HepG2 (cell line): Measurements from ENCODE around the gene PAK1IP1. TPM values are rescaled to one million over a fixed set of nuclear protein-coding genes. Genes with fewer than 3 reads are reported as not detected.

ENCODE experiments used
- ATAD3A ChIP-seq: sonication (generic); formaldehyde crosslinking; IDR thresholded peaks from 2 replicates; pipeline ENCODE4 v1.4.0; 2020; ENCODE audit warnings: missing genetic modification reagents
- ATF1 ChIP-seq: IDR thresholded peaks from 2 replicates; pipeline ENCODE4 v1.6.1; 2016; ENCODE audit warnings: mild to moderate bottlenecking, control low read depth
- DR1 ChIP-seq: sonication (generic); formaldehyde crosslinking; IDR thresholded peaks from 2 replicates; pipeline ENCODE4 v1.8.0; 2021; ENCODE audit warnings: mild to moderate bottlenecking, missing genetic modification reagents, inconsistent platforms
- GATA4 ChIP-seq: sonication (generic); IDR thresholded peaks from 2 replicates; pipeline ENCODE4 v1.6.1; 2016; ENCODE audit warnings: antibody characterized with exemption, low read depth, borderline replicate concordance
- MED1 ChIP-seq: sonication (generic); formaldehyde crosslinking; IDR thresholded peaks from 2 replicates; pipeline ENCODE4 v1.4.0; 2020; ENCODE audit warnings: missing genetic modification reagents
- MEIS1 ChIP-seq: sonication (generic); formaldehyde crosslinking; IDR thresholded peaks from 2 replicates; pipeline ENCODE4 v1.9.0; 2021; ENCODE audit warnings: mild to moderate bottlenecking, missing genetic modification reagents, moderate library complexity, borderline replicate concordance
- MIER3 ChIP-seq: IDR thresholded peaks from 2 replicates; pipeline ENCODE4 v1.6.1; 2016; ENCODE audit warnings: missing compliant biosample characterization, borderline replicate concordance
- NFATC3 ChIP-seq: sonication (generic); formaldehyde crosslinking; IDR thresholded peaks from 2 replicates; pipeline ENCODE4 v1.5.1; 2020; ENCODE audit warnings: mild to moderate bottlenecking, missing genetic modification reagents
- NFYC ChIP-seq: IDR thresholded peaks from 2 replicates; pipeline ENCODE4 v1.6.1; 2016; ENCODE audit warnings: missing genetic modification reagents, missing compliant biosample characterization
- SIX1 ChIP-seq: sonication (generic); formaldehyde crosslinking; IDR thresholded peaks from 2 replicates; pipeline ENCODE4 v1.4.0; 2020; ENCODE audit warnings: missing genetic modification reagents, borderline replicate concordance
- STAT5B ChIP-seq: sonication (generic); formaldehyde crosslinking; IDR thresholded peaks from 2 replicates; pipeline ENCODE4 v1.4.0; 2020; ENCODE audit warnings: missing genetic modification reagents
- TIGD3 ChIP-seq: sonication (generic); formaldehyde crosslinking; IDR thresholded peaks from 2 replicates; pipeline ENCODE4 v1.5.1; 2020; ENCODE audit warnings: mild to moderate bottlenecking, missing genetic modification reagents, borderline replicate concordance
- ZFP91 ChIP-seq: sonication (generic); formaldehyde crosslinking; IDR thresholded peaks from 2 replicates; pipeline ENCODE4 v1.9.0; 2022; ENCODE audit warnings: missing genetic modification reagents, mild to moderate bottlenecking, borderline replicate concordance
- ZFY ChIP-seq: sonication (generic); formaldehyde crosslinking; IDR thresholded peaks from 2 replicates; pipeline ENCODE4 v1.4.0; 2020; ENCODE audit warnings: missing genetic modification reagents
- ZNF225 ChIP-seq: sonication (generic); formaldehyde crosslinking; IDR thresholded peaks from 2 replicates; pipeline ENCODE4 v1.4.0; 2020; ENCODE audit warnings: mild to moderate bottlenecking, missing genetic modification reagents
- ZNF234 ChIP-seq: sonication (generic); formaldehyde crosslinking; conservative IDR thresholded peaks from 2 replicates; pipeline ENCODE4 v1.5.1; 2020; ENCODE audit warnings: mild to moderate bottlenecking, missing genetic modification reagents
- ZNF367 ChIP-seq: sonication (generic); formaldehyde crosslinking; IDR thresholded peaks from 2 replicates; pipeline ENCODE4 v1.4.0; 2020; ENCODE audit warnings: missing genetic modification reagents, borderline replicate concordance
- ZNF552 ChIP-seq: sonication (generic); formaldehyde crosslinking; IDR thresholded peaks from 2 replicates; pipeline ENCODE4 v1.9.0; 2022; ENCODE audit warnings: missing genetic modification reagents, mild to moderate bottlenecking, borderline replicate concordance
- ZNF564 ChIP-seq: sonication (generic); formaldehyde crosslinking; IDR thresholded peaks from 2 replicates; pipeline ENCODE4 v1.8.1; 2023; ENCODE audit warnings: mild to moderate bottlenecking, missing genetic modification reagents
- ZNF746 ChIP-seq: sonication (generic); formaldehyde crosslinking; IDR thresholded peaks from 2 replicates; pipeline ENCODE4 v1.8.0; 2022; ENCODE audit warnings: mild to moderate bottlenecking, missing genetic modification reagents
- polyA plus RNA-seq, 8 experiments: library from polyadenylated mRNA; depleted of rRNA in 3 of 8; stranded (reverse) in 7 of 8; unstranded in 1 of 8; fragments of >200 nt; fragmentation: Illumina TruSeq in 4 of 8; extraction: Trizol in 4 of 8; gene quantifications; 2 replicates each; pipeline versions ENCODE4 v1.2.1 to v1.2.3, GENCODE V29; 2011 to 2016; ENCODE audit warnings: low read depth in 4 of 8, missing spikeins in 1 of 8, mixed read lengths in 1 of 8; ENCODE audit not compliant: insufficient read depth in 1 of 8
- total RNA-seq, 5 experiments: library from RNA; depleted of rRNA; stranded (reverse); fragments of >200 nt; fragmentation: Illumina TruSeq; extraction: Trizol; gene quantifications; 2 replicates each; pipeline ENCODE4 v1.2.3, GENCODE V29; 2016; ENCODE audit warnings: low read depth in 1 of 5
- TF ChIP-seq, protein P1 (sequence below): sonication (generic); formaldehyde crosslinking; IDR thresholded peaks from 2 replicates; pipeline ENCODE4 v1.8.1; 2023; ENCODE audit warnings: mild to moderate bottlenecking, inconsistent platforms, moderate library complexity, missing genetic modification reagents, borderline replicate concordance
- TF ChIP-seq, protein P2 (sequence below): sonication (generic); formaldehyde crosslinking; IDR thresholded peaks from 2 replicates; pipeline ENCODE4 v1.4.0; 2020; ENCODE audit warnings: missing genetic modification reagents

PAK1IP1 gene
- total and polyA plus RNA-seq, 2 of the 13 experiments (the other 11 are each of a cell fraction or from before 2014, with no cell fraction given): 23.4 to 66.2 TPM

DNA sequence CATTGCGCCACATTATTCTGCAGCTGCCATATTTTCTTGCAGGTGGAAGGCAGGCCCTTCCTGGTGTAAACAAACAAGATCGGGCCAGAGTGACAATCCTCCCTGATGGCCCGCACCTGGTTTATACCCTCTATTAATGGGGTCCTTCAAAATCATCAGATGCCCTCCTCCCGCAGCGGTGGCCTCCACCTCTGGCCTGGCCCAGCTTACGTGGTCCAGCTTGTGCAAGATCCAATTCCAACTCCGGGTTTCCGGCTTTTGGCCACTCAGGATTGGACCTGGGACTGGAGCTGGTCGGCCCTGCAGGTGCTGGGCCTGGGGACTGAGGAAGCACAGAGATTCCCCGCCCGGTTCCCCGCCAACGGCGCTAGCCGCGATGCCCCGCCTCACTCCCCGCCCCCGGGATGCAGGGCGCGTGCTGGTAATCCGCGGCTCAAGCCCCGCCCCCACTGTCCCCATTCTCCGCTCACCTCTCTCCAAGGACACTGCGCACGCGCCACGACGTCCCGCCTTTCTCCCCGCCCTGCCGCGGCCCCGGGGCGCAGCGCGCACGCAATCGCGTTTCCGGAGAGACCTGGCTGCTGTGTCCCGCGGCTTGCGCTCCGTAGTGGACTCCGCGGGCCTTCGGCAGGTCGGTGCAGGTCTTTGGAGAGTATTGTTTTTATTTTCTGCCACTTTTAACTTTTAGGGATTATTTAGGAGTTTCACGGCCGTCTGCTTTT is 52.6 kb downstream of the PAK1IP1 start, which contains the start of gene TMEM14B (continued):
- TF ChIP-seq ZFP91 (CRISPR knock-in tag) (peak; percentile 93), ZFY (peak; percentile 92), MED1 (CRISPR knock-in tag) (peak; percentile 76; the same call in 1 of the 2 replicates), ZNF225 (CRISPR knock-in tag) (no peak; the same call in 1 of the 2 replicates), ZNF367 (CRISPR knock-in tag) (no peak; the same call in 1 of the 2 replicates), MIER3 (peak; percentile 78; the same call in 1 of the 2 replicates), ZNF234 (CRISPR knock-in tag) (no peak), TIGD3 (CRISPR knock-in tag) (peak; percentile 87), ZNF552 (no peak), ZNF564 (CRISPR knock-in tag) (no peak; the same call in 1 of the 2 replicates), DR1 (peak; percentile 89), SIX1 (peak; percentile 47; the same call in 1 of the 2 replicates), ZNF746 (CRISPR knock-in tag) (no peak), ATF1 (CRISPR knock-in tag) (0 out of 2 replicates have a peak, but pooled peaks have one; percentile 6), NFATC3 (peak; percentile 82), GATA4 (no peak; the same call in 1 of the 2 replicates), ATAD3A (CRISPR knock-in tag) (no peak), STAT5B (0 out of 2 replicates have a peak, but pooled peaks have one; percentile 53), NFYC (CRISPR knock-in tag) (peak; percentile 59), MEIS1 (peak; percentile 63; the same call in 1 of the 2 replicates)
- TF ChIP-seq, protein P1, sequence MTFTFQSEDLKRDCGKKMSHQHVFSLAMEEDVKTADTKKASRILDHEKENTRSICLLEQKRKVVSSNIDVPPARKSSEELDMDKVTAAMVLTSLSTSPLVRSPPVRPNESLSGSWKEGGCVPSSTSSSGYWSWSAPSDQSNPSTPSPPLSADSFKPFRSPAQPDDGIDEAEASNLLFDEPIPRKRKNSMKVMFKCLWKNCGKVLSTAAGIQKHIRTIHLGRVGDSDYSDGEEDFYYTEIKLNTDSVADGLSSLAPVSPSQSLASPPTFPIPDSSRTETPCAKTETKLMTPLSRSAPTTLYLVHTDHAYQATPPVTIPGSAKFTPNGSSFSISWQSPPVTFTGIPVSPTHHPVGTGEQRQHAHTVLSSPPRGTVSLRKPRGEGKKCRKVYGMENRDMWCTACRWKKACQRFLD (CRISPR knock-in tag): peak; percentile 71; the same call in 1 of the 2 replicates
- TF ChIP-seq, protein P2, sequence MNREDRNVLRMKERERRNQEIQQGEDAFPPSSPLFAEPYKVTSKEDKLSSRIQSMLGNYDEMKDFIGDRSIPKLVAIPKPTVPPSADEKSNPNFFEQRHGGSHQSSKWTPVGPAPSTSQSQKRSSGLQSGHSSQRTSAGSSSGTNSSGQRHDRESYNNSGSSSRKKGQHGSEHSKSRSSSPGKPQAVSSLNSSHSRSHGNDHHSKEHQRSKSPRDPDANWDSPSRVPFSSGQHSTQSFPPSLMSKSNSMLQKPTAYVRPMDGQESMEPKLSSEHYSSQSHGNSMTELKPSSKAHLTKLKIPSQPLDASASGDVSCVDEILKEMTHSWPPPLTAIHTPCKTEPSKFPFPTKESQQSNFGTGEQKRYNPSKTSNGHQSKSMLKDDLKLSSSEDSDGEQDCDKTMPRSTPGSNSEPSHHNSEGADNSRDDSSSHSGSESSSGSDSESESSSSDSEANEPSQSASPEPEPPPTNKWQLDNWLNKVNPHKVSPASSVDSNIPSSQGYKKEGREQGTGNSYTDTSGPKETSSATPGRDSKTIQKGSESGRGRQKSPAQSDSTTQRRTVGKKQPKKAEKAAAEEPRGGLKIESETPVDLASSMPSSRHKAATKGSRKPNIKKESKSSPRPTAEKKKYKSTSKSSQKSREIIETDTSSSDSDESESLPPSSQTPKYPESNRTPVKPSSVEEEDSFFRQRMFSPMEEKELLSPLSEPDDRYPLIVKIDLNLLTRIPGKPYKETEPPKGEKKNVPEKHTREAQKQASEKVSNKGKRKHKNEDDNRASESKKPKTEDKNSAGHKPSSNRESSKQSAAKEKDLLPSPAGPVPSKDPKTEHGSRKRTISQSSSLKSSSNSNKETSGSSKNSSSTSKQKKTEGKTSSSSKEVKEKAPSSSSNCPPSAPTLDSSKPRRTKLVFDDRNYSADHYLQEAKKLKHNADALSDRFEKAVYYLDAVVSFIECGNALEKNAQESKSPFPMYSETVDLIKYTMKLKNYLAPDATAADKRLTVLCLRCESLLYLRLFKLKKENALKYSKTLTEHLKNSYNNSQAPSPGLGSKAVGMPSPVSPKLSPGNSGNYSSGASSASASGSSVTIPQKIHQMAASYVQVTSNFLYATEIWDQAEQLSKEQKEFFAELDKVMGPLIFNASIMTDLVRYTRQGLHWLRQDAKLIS: no peak
